Measurements from ENCODE around the gene MINDY1. TPM values are rescaled to one million over a fixed set of nuclear protein-coding genes. Genes with fewer than 3 reads are reported as not detected.

The MINDY1 gene
- total RNA-seq, 1 experiment from 2014 or later, result 15.8 TPM

- ChIA-PET CTCF (no interaction called here), POLR2A (no interaction called here)
- Histone ChIP-seq H3K9me3 (ENCODE audit: control insufficient read depth, insufficient read depth, low read depth, low read length) (no peaks in the 10 kb centered on the region), H3K4me3 (ENCODE audit: low read depth in 2 of 2, low read length in 2 of 2) (no peak overlapping the region), H3K4me1 (ENCODE audit: control insufficient read depth, insufficient read depth, low read length) (no peaks in the 10 kb centered on the region), H3K27ac (ENCODE audit: low read length) (no peak overlapping the region), H3K27me3 (ENCODE audit: control insufficient read depth, insufficient read depth, low read length) (no peaks in the 10 kb centered on the region), H3K36me3 (ENCODE audit: control insufficient read depth, insufficient read depth, low read length) (no peaks in the 10 kb centered on the region)
- TF ChIP-seq TCF7L2 (IDR thresholded peaks at IDR 0.05; ENCODE audit: low read depth, low read length) (no peak), CTCF (IDR thresholded peaks at IDR 0.05) (no peak), REST (IDR thresholded peaks at IDR 0.05; ENCODE audit: insufficient read depth in 1 of 2, low read depth in 2 of 2, low read length in 1 of 2) (no peak), SIN3A (IDR thresholded peaks at IDR 0.05; ENCODE audit: borderline replicate concordance, insufficient read depth, low read depth, low read length) (no peak), POLR2AphosphoS5 (IDR thresholded peaks at IDR 0.05; ENCODE audit: low read depth, low read length) (no peak)
- no peak for DNase-seq (ENCODE audit: low read depth, low spot score)
- in situ Hi-C loops (cut with HindIII; ENCODE audit: low pct_unique_long_range_greater_than_20kb, low sequenced_read_pairs), result no loop called here
- no TSS peak for BruUV-seq (replicated peaks)
- no peak for ATAC-seq
- intact Hi-C loops (cut with micrococcal nuclease; ENCODE audit: unreplicated experiment), result no loop called here
These were observed 4.1 kb downstream of the MINDY1 start for GRCh38 chr1:151002611-151003010.

- H3K36me3 ChIP-seq (ENCODE audit: control insufficient read depth, insufficient read depth, low read length), result no peaks in the 10 kb centered on the region
- ChIA-PET CTCF (no interaction called here), POLR2A (no interaction called here)
- intact Hi-C loops (cut with micrococcal nuclease; ENCODE audit: unreplicated experiment), result no loop called here
- no peak overlapping the region for H3K4me3 ChIP-seq (ENCODE audit: low read depth in 2 of 2, low read length in 2 of 2)
- H3K27ac ChIP-seq (ENCODE audit: low read length), result no peak overlapping the region
- in situ Hi-C loops (cut with HindIII; ENCODE audit: low pct_unique_long_range_greater_than_20kb, low sequenced_read_pairs), result no loop called here
- no peak for TF ChIP-seq SIN3A (IDR thresholded peaks at IDR 0.05; ENCODE audit: borderline replicate concordance, insufficient read depth, low read depth, low read length)
- TF ChIP-seq POLR2AphosphoS5 (IDR thresholded peaks at IDR 0.05; ENCODE audit: low read depth, low read length), result no peak
- no peak for TF ChIP-seq CTCF (IDR thresholded peaks at IDR 0.05)
- TF ChIP-seq TCF7L2 (IDR thresholded peaks at IDR 0.05; ENCODE audit: low read depth, low read length), result no peak
- TF ChIP-seq REST (IDR thresholded peaks at IDR 0.05; ENCODE audit: insufficient read depth in 1 of 2, low read depth in 2 of 2, low read length in 1 of 2), result no peak
- no peaks in the 10 kb centered on the region for H3K9me3 ChIP-seq (ENCODE audit: control insufficient read depth, insufficient read depth, low read depth, low read length)
- H3K4me1 ChIP-seq (ENCODE audit: control insufficient read depth, insufficient read depth, low read length), result no peaks in the 10 kb centered on the region
- no peak for DNase-seq (ENCODE audit: low read depth, low spot score)
- ATAC-seq, result no peak
- no TSS peak for BruUV-seq (replicated peaks)
- no peaks in the 10 kb centered on the region for H3K27me3 ChIP-seq (ENCODE audit: control insufficient read depth, insufficient read depth, low read length)
These were observed 4.7 kb downstream of the MINDY1 start for GRCh38 chr1:151002051-151002450.
